A673 (cell line): ENCODE results near the gene ISM1.

Experiments
- CTCF ChIP-seq: fragments of 300-800, 200-600 bp; sonication (generic); conservative IDR thresholded peaks from 2 replicates; pipeline ENCODE4 v1.5.1; 2017; ENCODE audit warnings: low read depth, mild to moderate bottlenecking, antibody characterized with exemption, low read length, moderate library complexity, mixed read lengths
- EZH2 ChIP-seq: fragments of 200-600 bp; sonication (generic); IDR thresholded peaks from 2 replicates; pipeline ENCODE4 v1.6.1; 2017; ENCODE audit warnings: borderline replicate concordance, low read depth, mild to moderate bottlenecking, mixed read lengths, antibody characterized with exemption, low read length; ENCODE audit not compliant: poor library complexity, severe bottlenecking

- no peak for TF ChIP-seq CTCF
- TF ChIP-seq EZH2: no peak
Observed at GRCh38 chr20:13200767-13201500, 20.1 kb upstream of the ISM1 start.
